Stimulated activated memory B cell treated with anti-CD40 and anti-IgM and Interleukin-4, amounts not matched to agents 10 μg/mL and 1 μg/mL and 100 μg/mL, for 72 hours (primary cell): ENCODE data around the gene SLC16A6.
"Not testable (repeated sequence)": the region's sequence is repeated elsewhere in the genome, so short reads cannot be mapped to it uniquely, and the experiment has no call there.

Source experiments
- ATAC-seq: fragments of 150-1000 bp; cut with Tn5 transposase; 2 replicates; pipeline ENCODE4 v1.10.0; 2021
- H3K27ac Mint-ChIP-seq: one replicate; pipeline ENCODE4 v1.8.0; 2022; ENCODE audit warnings: mild to moderate bottlenecking, mixed read lengths
- H3K27me3 Mint-ChIP-seq: one replicate; pipeline ENCODE4 v1.8.0; 2022; ENCODE audit warnings: mixed read lengths
- H3K36me3 Mint-ChIP-seq: one replicate; pipeline ENCODE4 v1.8.0; 2022; ENCODE audit warnings: mixed read lengths
- H3K4me1 Mint-ChIP-seq: one replicate; pipeline ENCODE4 v1.8.0; 2022; ENCODE audit warnings: mixed read lengths
- H3K4me3 Mint-ChIP-seq: one replicate; pipeline ENCODE4 v1.8.0; 2022; ENCODE audit warnings: mild to moderate bottlenecking, moderate library complexity, mixed read lengths
- H3K9me3 Mint-ChIP-seq: one replicate; pipeline ENCODE4 v1.8.0; 2022; ENCODE audit warnings: mixed read lengths

Gene SLC16A6

GRCh38 chr17:68290955-68291835 is at the start of gene SLC16A6, which contains the start of gene ARSG:
Gene SLC16A6 (minus strand): TSS chr17:68291127. CDS start chr17:68278320, 12,807 bp downstream.
Gene ARSG (plus strand): TSS chr17:68291495. CDS start chr17:68307494, 15,999 bp downstream.
- no peaks in the 10 kb centered on the region for H3K36me3 Mint-ChIP-seq
- peaks cover 57% of the 10 kb centered on the region for H3K4me1 Mint-ChIP-seq
- no peaks in the 10 kb centered on the region for H3K27me3 Mint-ChIP-seq
- ATAC-seq = peak; percentile 81
- H3K27ac Mint-ChIP-seq = peak within 1 kb of the TSS; percentile 100
- H3K4me3 Mint-ChIP-seq = peak within 1 kb of the TSS; percentile 95
- no peaks in the 10 kb centered on the region for H3K9me3 Mint-ChIP-seq

- Mint-ChIP-seq H3K4me3 (no peak overlapping the region), H3K27me3 (no peaks in the 10 kb centered on the region), H3K27ac (no peak overlapping the region), H3K36me3 (peaks cover 19% of the 10 kb centered on the region), H3K9me3 (peaks cover 10% of the 10 kb centered on the region), H3K4me1 (no peaks in the 10 kb centered on the region)
- ATAC-seq = no peak
Measured at GRCh38 chr17:68334393-68334792, 43.5 kb upstream of the SLC16A6 start.

- H3K36me3 Mint-ChIP-seq = peaks cover 19% of the 10 kb centered on the region
- H3K4me3 Mint-ChIP-seq, ATAC-seq, H3K27ac Mint-ChIP-seq, H3K27me3 Mint-ChIP-seq, H3K4me1 Mint-ChIP-seq: not testable (repeated sequence)
- peaks cover 10% of the 10 kb centered on the region for H3K9me3 Mint-ChIP-seq
Measured at GRCh38 chr17:68331932-68332331, 41.0 kb upstream of the SLC16A6 start.

- H3K4me1 Mint-ChIP-seq = no peaks in the 10 kb centered on the region
- peaks cover 10% of the 10 kb centered on the region for H3K9me3 Mint-ChIP-seq
- no peak overlapping the region for H3K4me3 Mint-ChIP-seq
- no peak for ATAC-seq
- H3K36me3 Mint-ChIP-seq = peaks cover 19% of the 10 kb centered on the region
- H3K27me3 Mint-ChIP-seq = no peaks in the 10 kb centered on the region
- no peak overlapping the region for H3K27ac Mint-ChIP-seq
Measured at GRCh38 chr17:68329331-68329730, 38.4 kb upstream of the SLC16A6 start.

- Mint-ChIP-seq H3K27me3 (no peaks in the 10 kb centered on the region), H3K4me3 (no peak overlapping the region), H3K27ac (no peak overlapping the region), H3K4me1 (no peaks in the 10 kb centered on the region), H3K9me3 (peaks cover 10% of the 10 kb centered on the region), H3K36me3 (peaks cover 19% of the 10 kb centered on the region)
- ATAC-seq = no peak
Measured at GRCh38 chr17:68328676-68329075, 37.7 kb upstream of the SLC16A6 start.

GRCh38 chr17:68327823-68328557 is 37.1 kb upstream of the SLC16A6 start:
- Mint-ChIP-seq H3K4me1 (no peaks in the 10 kb centered on the region), H3K9me3 (peaks cover 9% of the 10 kb centered on the region), H3K27me3 (no peaks in the 10 kb centered on the region), H3K4me3 (no peak overlapping the region), H3K27ac (no peak overlapping the region), H3K36me3 (peaks cover 16% of the 10 kb centered on the region)
- no peak for ATAC-seq

- no peaks in the 10 kb centered on the region for H3K27me3 Mint-ChIP-seq
- no peak overlapping the region for H3K27ac Mint-ChIP-seq
- peaks cover 4% of the 10 kb centered on the region for H3K9me3 Mint-ChIP-seq
- H3K36me3 Mint-ChIP-seq = peaks cover 13% of the 10 kb centered on the region
- no peaks in the 10 kb centered on the region for H3K4me1 Mint-ChIP-seq
- no peak for ATAC-seq
- H3K4me3 Mint-ChIP-seq = no peak overlapping the region
Measured at GRCh38 chr17:68326681-68327080, 35.8 kb upstream of the SLC16A6 start.

- no peak for ATAC-seq
- no peak overlapping the region for H3K4me3 Mint-ChIP-seq
- H3K36me3 Mint-ChIP-seq = peaks cover 11% of the 10 kb centered on the region
- peaks cover 4% of the 10 kb centered on the region for H3K9me3 Mint-ChIP-seq
- H3K27ac Mint-ChIP-seq = no peak overlapping the region
- H3K4me1 Mint-ChIP-seq = peaks cover under 1% of the 10 kb centered on the region
- no peaks in the 10 kb centered on the region for H3K27me3 Mint-ChIP-seq
Measured at GRCh38 chr17:68325961-68326360, 35.0 kb upstream of the SLC16A6 start.

- no peak for ATAC-seq
- H3K27ac Mint-ChIP-seq = no peak overlapping the region
- no peak overlapping the region for H3K4me3 Mint-ChIP-seq
- H3K27me3 Mint-ChIP-seq = no peaks in the 10 kb centered on the region
- H3K4me1 Mint-ChIP-seq = peaks cover 12% of the 10 kb centered on the region
- no peaks in the 10 kb centered on the region for H3K9me3 Mint-ChIP-seq
- peaks cover 5% of the 10 kb centered on the region for H3K36me3 Mint-ChIP-seq
Measured at GRCh38 chr17:68324654-68325336, 33.9 kb upstream of the SLC16A6 start.

- Mint-ChIP-seq H3K27me3 (no peaks in the 10 kb centered on the region), H3K4me1 (peaks cover 19% of the 10 kb centered on the region), H3K9me3 (no peaks in the 10 kb centered on the region), H3K27ac (no peak overlapping the region), H3K36me3 (peaks cover 5% of the 10 kb centered on the region), H3K4me3 (no peak overlapping the region)
- ATAC-seq = no peak
Measured at GRCh38 chr17:68324114-68324513, 33.2 kb upstream of the SLC16A6 start.

GRCh38 chr17:68322630-68323029 is 31.7 kb upstream of the SLC16A6 start:
- Mint-ChIP-seq H3K27me3 (no peaks in the 10 kb centered on the region), H3K9me3 (no peaks in the 10 kb centered on the region), H3K4me1 (peaks cover 31% of the 10 kb centered on the region), H3K4me3 (no peak overlapping the region), H3K27ac (no peak overlapping the region), H3K36me3 (peaks cover 5% of the 10 kb centered on the region)
- ATAC-seq = no peak

- Mint-ChIP-seq H3K27ac (no peak overlapping the region), H3K27me3 (no peaks in the 10 kb centered on the region), H3K9me3 (no peaks in the 10 kb centered on the region), H3K4me3 (no peak overlapping the region), H3K4me1 (peaks cover 31% of the 10 kb centered on the region), H3K36me3 (peaks cover 5% of the 10 kb centered on the region)
- no peak for ATAC-seq
Measured at GRCh38 chr17:68321556-68321954, 30.6 kb upstream of the SLC16A6 start.

GRCh38 chr17:68320943-68321555 is 30.1 kb upstream of the SLC16A6 start:
- no peak overlapping the region for H3K4me3 Mint-ChIP-seq
- H3K9me3 Mint-ChIP-seq = peaks cover 3% of the 10 kb centered on the region
- peaks cover 33% of the 10 kb centered on the region for H3K4me1 Mint-ChIP-seq
- no peaks in the 10 kb centered on the region for H3K27me3 Mint-ChIP-seq
- H3K36me3 Mint-ChIP-seq = peaks cover 9% of the 10 kb centered on the region
- ATAC-seq = no peak
- no peak overlapping the region for H3K27ac Mint-ChIP-seq

GRCh38 chr17:68320311-68320865 is 29.5 kb upstream of the SLC16A6 start:
- Mint-ChIP-seq H3K27ac (peak overlapping the region; percentile 71), H3K9me3 (peaks cover 4% of the 10 kb centered on the region)

More at GRCh38 chr17:68320311-68320865, 29.5 kb upstream of the SLC16A6 start:
- Mint-ChIP-seq H3K36me3 (peaks cover 11% of the 10 kb centered on the region), H3K27me3 (no peaks in the 10 kb centered on the region), H3K4me1 (peaks cover 35% of the 10 kb centered on the region), H3K4me3 (no peak overlapping the region)
- no peak for ATAC-seq
